Fibroblast of lung (primary cell): ENCODE measurements around the gene VTI1A.

Experiments used
- CTCF ChIP-seq, 2 donors: IDR thresholded peaks in 1 of 2; conservative IDR thresholded peaks in 1 of 2; 1 replicate in 1 of 2; 2 replicates in 1 of 2; pipeline ENCODE4 v1.5.1; 2011 to 2012; ENCODE audit warnings: low read length in 2 of 2, control low read depth in 1 of 2, inconsistent platforms in 1 of 2, low read depth in 1 of 2, mild to moderate bottlenecking in 1 of 2
- EZH2 ChIP-seq: IDR thresholded peaks from 2 replicates; pipeline ENCODE4 v1.5.1; 2012; ENCODE audit warnings: low read length, control low read depth, mild to moderate bottlenecking; ENCODE audit errors: missing control alignments

DNA sequence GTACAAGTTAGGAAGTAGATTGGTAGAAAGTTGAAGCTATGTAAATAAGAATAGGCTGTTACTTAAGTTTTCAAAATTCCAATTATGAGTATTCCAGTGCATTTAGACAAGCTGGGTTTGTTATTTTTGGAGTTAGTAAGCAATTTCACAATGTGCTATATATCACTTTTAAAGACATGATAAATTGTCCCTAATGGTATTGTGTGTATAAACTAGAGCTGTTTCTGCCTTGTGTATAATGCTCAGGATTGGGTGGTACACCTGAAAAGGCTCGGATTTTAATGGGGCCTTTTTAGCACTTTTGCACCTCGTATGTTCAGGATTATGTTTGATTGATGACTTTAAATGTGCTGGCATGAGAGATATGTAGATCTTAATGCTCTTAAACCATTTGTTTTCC lies 175.8 kb downstream of the VTI1A start:
- TF ChIP-seq CTCF (conservative IDR thresholded peaks at IDR 0.05 in 1 of 2, IDR thresholded peaks at IDR 0.05 in 1 of 2; ENCODE audit: low read depth in 1 of 2, low read length in 2 of 2) (no peak), EZH2 (no peak)
